ENCODE results near the gene PCMT1.

- TF ChIP-seq MAX (IDR thresholded peaks at IDR 0.05) = no peak
- no peak for TF ChIP-seq RFX5 (IDR thresholded peaks at IDR 0.05)
- TF ChIP-seq MYC (IDR thresholded peaks at IDR 0.05; ENCODE audit: borderline replicate concordance, low read length) = no peak
- TF ChIP-seq EP300 (IDR thresholded peaks at IDR 0.05) = no peak
- no peak for TF ChIP-seq RAD21 (conservative IDR thresholded peaks at IDR 0.05 in 1 of 2, IDR thresholded peaks at IDR 0.05 in 1 of 2)
- no peak for TF ChIP-seq CTCF (IDR thresholded peaks at IDR 0.05)
- no peak for TF ChIP-seq FOSL2 (IDR thresholded peaks at IDR 0.05)
- TF ChIP-seq FOSL2 (CRISPR knock-in tag; IDR thresholded peaks at IDR 0.05) = no peak
Observed at GRCh38 chr6:149859938-149860337, 110.4 kb downstream of the PCMT1 start.
